Heart left ventricle (tissue), 13 donors: ENCODE results near the gene HBG2.

Experiments used
- CTCF ChIP-seq, 12 donors: fragments of 200-600 bp; sonication (generic) in 4 of 12; IDR thresholded peaks; one replicate each; pipeline versions ENCODE4 v1.5.0 to v1.8.0; 2018 to 2022; ENCODE audit warnings: antibody characterized with exemption in 12 of 12, mild to moderate bottlenecking in 5 of 12
- POLR2A ChIP-seq, 2 donors: fragments of 450-650 bp; IDR thresholded peaks; one replicate each; pipeline ENCODE4 v1.6.1; 2017; ENCODE audit warnings: antibody characterized with exemption in 2 of 2, mild to moderate bottlenecking in 2 of 2, moderate library complexity in 2 of 2
- donor health status: ischemic (EF 13 %, LVEDD 7.1; RV severe dilation, severe dysfunction).
- donor health status: DM: no; HTN: yes; CAD: no.
- donor health status: DM: no; HTN: no; CAD: no.
- donor health status: ischemic (EF 25% LVEDD 6.9; RV normal size, moderate dysfunction).
- donor health status: ischemic (EF 25% LVEDD 5.7; RV mildly dilated, moderate dysfunction).
- donor health status: ischemic (EF 35%, LVEDD 5.7; RV mildly dilated, moderate dysfunction).
- donor health status: nonischemic (EF 11% LVEDD 7.7; RV severe dilation, severe dysfunction).
- donor health status: DM: yes; HTN: yes; CAD: no.
- donor health status: PGD.
- donor health status: ischemic (EF 29% LVEDD 5.4; RV normal size, mild dysfunction).
- donor health status: nonischemic (EF 23%, LVEDD 6.1; RV moderate dilation, normal function).

GRCh38 chr11:5238486-5238885, 16.1 kb downstream of the HBG2 start:
- TF ChIP-seq CTCF (IDR thresholded peaks at IDR 0.05) (no peak), POLR2A (IDR thresholded peaks at IDR 0.05) (no peak)
